HEK293 (cell line): Measurements from ENCODE around the gene CSMD2.

Experiments used
- CTCF ChIA-PET: fragments of 350-600 bp; formaldehyde crosslinking; extraction: SDS; loops from one replicate; lab custom pipeline; 2021; ENCODE audit warnings: antibody characterized with exemption; lab: Yijun Ruan, JAX
- POLR2A ChIA-PET: fragments of 300-600 bp; formaldehyde crosslinking; extraction: SDS; loops from one replicate; lab custom pipeline; 2020; ENCODE audit warnings: antibody characterized with exemption, inconsistent platforms; lab: Yijun Ruan, JAX
- H3K27ac ChIP-seq: fragments of 200-500 bp; sonication (Bioruptor generic); 2 replicates; pipeline ENCODE4 v1.5.1; 2014; ENCODE audit warnings: low read depth, low read length, control low read depth, inconsistent platforms; ENCODE audit errors: extremely low read depth
- H3K36me3 ChIP-seq, 2 experiments: fragments of 200-500 bp in 1 of 2; sonication (Bioruptor generic) in 1 of 2; 1 replicate in 1 of 2; 2 replicates in 1 of 2; pipeline ENCODE4 v1.5.1; 2014 to 2017; ENCODE audit warnings: inconsistent platforms in 2 of 2, low read length in 2 of 2; ENCODE audit not compliant: control insufficient read depth in 2 of 2, insufficient read depth in 1 of 2
- H3K4me1 ChIP-seq: fragments of 200-500 bp; sonication (Bioruptor generic); 2 replicates; pipeline ENCODE4 v1.5.1; 2014; ENCODE audit warnings: mild to moderate bottlenecking, low read length, inconsistent platforms; ENCODE audit not compliant: control insufficient read depth, insufficient read depth
- H3K4me3 ChIP-seq: 2 replicates; pipeline ENCODE4 v1.5.1; 2011; ENCODE audit warnings: low read depth, mild to moderate bottlenecking, control low read depth, low read length, moderate library complexity
- H3K9me3 ChIP-seq: fragments of 200-500 bp; sonication (Bioruptor generic); 2 replicates; pipeline ENCODE4 v1.5.1; 2014; ENCODE audit warnings: low read depth, low read length, inconsistent platforms; ENCODE audit not compliant: control insufficient read depth, insufficient read depth
- KLF9 ChIP-seq: fragments of 450-650 bp; formaldehyde crosslinking; IDR thresholded peaks from 2 replicates; pipeline ENCODE4 v1.5.1; 2016; ENCODE audit warnings: missing biosample characterization, missing genetic modification characterization, low read depth
- WT1 ChIP-seq: fragments of 450-650 bp; formaldehyde crosslinking; IDR thresholded peaks from 2 replicates; pipeline ENCODE4 v1.5.1; 2016; ENCODE audit warnings: missing biosample characterization, missing genetic modification characterization
- ZNF112 ChIP-seq: fragments of 450-650 bp; formaldehyde crosslinking; IDR thresholded peaks from 2 replicates; pipeline ENCODE4 v1.5.0; 2017; ENCODE audit warnings: missing biosample characterization, missing genetic modification characterization
- ZNF248 ChIP-seq: fragments of 450-650 bp; formaldehyde crosslinking; IDR thresholded peaks from 2 replicates; pipeline ENCODE4 v1.5.1; 2017; ENCODE audit warnings: missing biosample characterization, missing genetic modification characterization
- ZNF292 ChIP-seq: fragments of 450-650 bp; formaldehyde crosslinking; IDR thresholded peaks from 2 replicates; pipeline ENCODE4 v1.5.1; 2016; ENCODE audit warnings: low read depth, missing biosample characterization, missing genetic modification characterization, borderline replicate concordance
- ZNF423 ChIP-seq: fragments of 450-650 bp; formaldehyde crosslinking; IDR thresholded peaks from 2 replicates; pipeline ENCODE4 v1.5.1; 2016; ENCODE audit warnings: missing biosample characterization, missing genetic modification characterization
- ZNF433 ChIP-seq: fragments of 450-650 bp; formaldehyde crosslinking; IDR thresholded peaks from 2 replicates; pipeline ENCODE4 v1.5.1; 2016; ENCODE audit warnings: missing biosample characterization, missing genetic modification characterization, low read depth
- ZNF501 ChIP-seq: fragments of 450-650 bp; formaldehyde crosslinking; IDR thresholded peaks from 2 replicates; pipeline ENCODE4 v1.5.1; 2016; ENCODE audit warnings: missing biosample characterization, missing genetic modification characterization
- ZNF514 ChIP-seq: fragments of 450-650 bp; formaldehyde crosslinking; IDR thresholded peaks from 2 replicates; pipeline ENCODE4 v1.5.1; 2016; ENCODE audit warnings: missing biosample characterization, missing genetic modification characterization
- ZNF623 ChIP-seq: fragments of 450-650 bp; formaldehyde crosslinking; IDR thresholded peaks from 2 replicates; pipeline ENCODE4 v1.5.1; 2016; ENCODE audit warnings: missing biosample characterization, missing genetic modification characterization
- ZNF658 ChIP-seq: fragments of 450-650 bp; formaldehyde crosslinking; IDR thresholded peaks from 2 replicates; pipeline ENCODE4; 2016; ENCODE audit warnings: missing biosample characterization, missing genetic modification characterization
- ZNF701 ChIP-seq: fragments of 450-650 bp; formaldehyde crosslinking; IDR thresholded peaks from 2 replicates; pipeline ENCODE4 v1.5.1; 2016; ENCODE audit warnings: missing biosample characterization, missing genetic modification characterization
- ZXDB ChIP-seq: fragments of 450-650 bp; formaldehyde crosslinking; IDR thresholded peaks from 2 replicates; pipeline ENCODE4 v1.5.1; 2016; ENCODE audit warnings: missing biosample characterization, missing genetic modification characterization
- TF ChIP-seq, protein P1 (sequence below): fragments of 450-650 bp; formaldehyde crosslinking; IDR thresholded peaks from 2 replicates; pipeline ENCODE4 v1.5.1; 2016; ENCODE audit warnings: missing biosample characterization, missing genetic modification characterization, borderline replicate concordance
- TF ChIP-seq, protein P2 (sequence below): fragments of 450-650 bp; formaldehyde crosslinking; IDR thresholded peaks from 2 replicates; pipeline ENCODE4 v1.5.1; 2016; ENCODE audit warnings: missing biosample characterization, missing genetic modification characterization, low read depth
- TF ChIP-seq, protein P3 (sequence below): fragments of 450-650 bp; formaldehyde crosslinking; IDR thresholded peaks from 2 replicates; pipeline ENCODE4 v1.5.1; 2016; ENCODE audit warnings: missing biosample characterization, missing genetic modification characterization
- TF ChIP-seq, protein P4 (sequence below): fragments of 450-650 bp; formaldehyde crosslinking; conservative IDR thresholded peaks from 2 replicates; pipeline ENCODE4 v1.5.1; 2016; ENCODE audit warnings: low read depth, missing biosample characterization, missing genetic modification characterization

The CSMD2 gene

DNA sequence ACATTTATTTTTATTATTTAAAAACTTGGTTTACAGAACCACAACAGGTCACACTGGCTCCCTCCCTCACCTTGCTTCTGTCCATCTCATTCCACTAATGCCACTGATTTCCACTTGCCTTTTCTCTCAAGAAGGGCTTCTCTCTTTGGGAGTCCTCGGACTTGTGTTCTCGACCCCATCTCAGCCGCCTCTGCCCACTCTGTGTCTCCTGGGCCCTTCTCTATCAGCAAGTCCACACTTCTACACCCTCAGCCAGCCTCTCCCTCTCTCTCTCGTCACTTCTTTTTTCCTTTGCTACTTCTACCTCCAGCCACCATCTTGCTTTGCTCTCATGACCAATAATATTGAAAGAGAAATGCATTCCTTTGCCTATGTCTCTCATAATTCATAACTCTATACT lies 171.7 kb downstream of the CSMD2 start (continued):
- TF ChIP-seq, protein P1, sequence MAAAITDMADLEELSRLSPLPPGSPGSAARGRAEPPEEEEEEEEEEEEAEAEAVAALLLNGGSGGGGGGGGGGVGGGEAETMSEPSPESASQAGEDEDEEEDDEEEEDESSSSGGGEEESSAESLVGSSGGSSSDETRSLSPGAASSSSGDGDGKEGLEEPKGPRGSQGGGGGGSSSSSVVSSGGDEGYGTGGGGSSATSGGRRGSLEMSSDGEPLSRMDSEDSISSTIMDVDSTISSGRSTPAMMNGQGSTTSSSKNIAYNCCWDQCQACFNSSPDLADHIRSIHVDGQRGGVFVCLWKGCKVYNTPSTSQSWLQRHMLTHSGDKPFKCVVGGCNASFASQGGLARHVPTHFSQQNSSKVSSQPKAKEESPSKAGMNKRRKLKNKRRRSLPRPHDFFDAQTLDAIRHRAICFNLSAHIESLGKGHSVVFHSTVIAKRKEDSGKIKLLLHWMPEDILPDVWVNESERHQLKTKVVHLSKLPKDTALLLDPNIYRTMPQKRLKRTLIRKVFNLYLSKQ (tag by site-specific recombination) = no peak
- TF ChIP-seq ZNF433 (tag by site-specific recombination) = no peak
- TF ChIP-seq, protein P2, sequence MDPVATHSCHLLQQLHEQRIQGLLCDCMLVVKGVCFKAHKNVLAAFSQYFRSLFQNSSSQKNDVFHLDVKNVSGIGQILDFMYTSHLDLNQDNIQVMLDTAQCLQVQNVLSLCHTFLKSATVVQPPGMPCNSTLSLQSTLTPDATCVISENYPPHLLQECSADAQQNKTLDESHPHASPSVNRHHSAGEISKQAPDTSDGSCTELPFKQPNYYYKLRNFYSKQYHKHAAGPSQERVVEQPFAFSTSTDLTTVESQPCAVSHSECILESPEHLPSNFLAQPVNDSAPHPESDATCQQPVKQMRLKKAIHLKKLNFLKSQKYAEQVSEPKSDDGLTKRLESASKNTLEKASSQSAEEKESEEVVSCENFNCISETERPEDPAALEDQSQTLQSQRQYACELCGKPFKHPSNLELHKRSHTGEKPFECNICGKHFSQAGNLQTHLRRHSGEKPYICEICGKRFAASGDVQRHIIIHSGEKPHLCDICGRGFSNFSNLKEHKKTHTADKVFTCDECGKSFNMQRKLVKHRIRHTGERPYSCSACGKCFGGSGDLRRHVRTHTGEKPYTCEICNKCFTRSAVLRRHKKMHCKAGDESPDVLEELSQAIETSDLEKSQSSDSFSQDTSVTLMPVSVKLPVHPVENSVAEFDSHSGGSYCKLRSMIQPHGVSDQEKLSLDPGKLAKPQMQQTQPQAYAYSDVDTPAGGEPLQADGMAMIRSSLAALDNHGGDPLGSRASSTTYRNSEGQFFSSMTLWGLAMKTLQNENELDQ (tag by site-specific recombination) = no peak

DNA sequence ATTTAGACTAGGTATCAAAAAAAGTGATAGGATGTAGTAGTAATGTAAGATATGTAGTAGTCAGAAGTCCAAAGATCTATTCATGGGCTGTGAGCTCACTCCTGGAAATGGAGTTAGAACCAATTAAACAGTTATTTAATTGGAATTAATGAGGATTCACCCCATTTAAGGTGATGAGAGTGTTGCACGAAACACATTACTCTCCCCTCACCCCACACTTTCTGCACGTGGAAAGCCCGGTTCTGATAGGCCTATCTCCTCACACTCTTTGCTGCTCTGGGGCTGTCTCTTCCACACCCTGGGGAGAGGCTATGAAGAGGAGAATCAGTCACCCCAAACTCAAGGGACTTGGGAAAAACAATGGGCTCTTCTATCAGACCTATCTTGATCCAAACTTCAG lies 174.7 kb downstream of the CSMD2 start:
- H3K4me1 ChIP-seq = no peaks in the 10 kb centered on the region
- no peaks in the 10 kb centered on the region for H3K9me3 ChIP-seq
- H3K27ac ChIP-seq = no peak overlapping the region
- POLR2A ChIA-PET = no interaction called here
- H3K4me3 ChIP-seq = no peak overlapping the region
- TF ChIP-seq, protein P3, sequence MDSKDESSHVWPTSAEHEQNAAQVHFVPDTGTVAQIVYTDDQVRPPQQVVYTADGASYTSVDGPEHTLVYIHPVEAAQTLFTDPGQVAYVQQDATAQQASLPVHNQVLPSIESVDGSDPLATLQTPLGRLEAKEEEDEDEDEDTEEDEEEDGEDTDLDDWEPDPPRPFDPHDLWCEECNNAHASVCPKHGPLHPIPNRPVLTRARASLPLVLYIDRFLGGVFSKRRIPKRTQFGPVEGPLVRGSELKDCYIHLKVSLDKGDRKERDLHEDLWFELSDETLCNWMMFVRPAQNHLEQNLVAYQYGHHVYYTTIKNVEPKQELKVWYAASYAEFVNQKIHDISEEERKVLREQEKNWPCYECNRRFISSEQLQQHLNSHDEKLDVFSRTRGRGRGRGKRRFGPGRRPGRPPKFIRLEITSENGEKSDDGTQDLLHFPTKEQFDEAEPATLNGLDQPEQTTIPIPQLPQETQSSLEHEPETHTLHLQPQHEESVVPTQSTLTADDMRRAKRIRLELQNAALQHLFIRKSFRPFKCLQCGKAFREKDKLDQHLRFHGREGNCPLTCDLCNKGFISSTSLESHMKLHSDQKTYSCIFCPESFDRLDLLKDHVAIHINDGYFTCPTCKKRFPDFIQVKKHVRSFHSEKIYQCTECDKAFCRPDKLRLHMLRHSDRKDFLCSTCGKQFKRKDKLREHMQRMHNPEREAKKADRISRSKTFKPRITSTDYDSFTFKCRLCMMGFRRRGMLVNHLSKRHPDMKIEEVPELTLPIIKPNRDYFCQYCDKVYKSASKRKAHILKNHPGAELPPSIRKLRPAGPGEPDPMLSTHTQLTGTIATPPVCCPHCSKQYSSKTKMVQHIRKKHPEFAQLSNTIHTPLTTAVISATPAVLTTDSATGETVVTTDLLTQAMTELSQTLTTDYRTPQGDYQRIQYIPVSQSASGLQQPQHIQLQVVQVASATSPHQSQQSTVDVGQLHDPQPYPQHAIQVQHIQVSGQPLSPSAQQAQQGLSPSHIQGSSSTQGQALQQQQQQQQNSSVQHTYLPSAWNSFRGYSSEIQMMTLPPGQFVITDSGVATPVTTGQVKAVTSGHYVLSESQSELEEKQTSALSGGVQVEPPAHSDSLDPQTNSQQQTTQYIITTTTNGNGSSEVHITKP (tag by site-specific recombination) = no peak
- no peak for TF ChIP-seq ZXDB (tag by site-specific recombination)
- no peak for TF ChIP-seq ZNF423 (tag by site-specific recombination)
- CTCF ChIA-PET = no interaction called here
- H3K36me3 ChIP-seq = no peaks in the 10 kb centered on the region

DNA sequence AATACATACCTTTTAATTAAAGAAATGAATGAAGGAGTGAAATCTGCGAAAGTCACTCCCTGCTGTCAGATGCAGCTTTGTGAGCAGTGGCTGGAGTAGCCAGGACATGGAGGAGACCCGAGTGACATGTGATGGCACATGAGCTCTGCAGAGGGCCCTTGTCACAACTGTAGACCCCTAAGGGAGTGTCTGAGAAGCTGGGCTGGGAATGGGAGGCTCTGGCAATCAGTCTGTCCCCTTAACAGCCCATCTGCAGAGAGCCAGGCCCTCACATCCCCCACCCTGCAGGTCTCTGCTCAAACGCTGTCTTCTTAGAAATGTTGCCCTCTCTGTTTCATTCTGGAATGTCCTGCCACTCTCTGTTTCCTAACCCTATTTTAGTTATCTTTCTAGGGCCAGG lies 176.9 kb downstream of the CSMD2 start:
- no peaks in the 10 kb centered on the region for H3K36me3 ChIP-seq
- CTCF ChIA-PET = interaction anchor here (0.6 to 1.5 kb wide), 2 partner anchors 25 to 688 kb away, joined by 3 to 6 read pairs; no protein-coding TSS in a partner anchor
- no peaks in the 10 kb centered on the region for H3K9me3 ChIP-seq
- no peak overlapping the region for H3K4me3 ChIP-seq
- TF ChIP-seq KLF9 (no peak), ZNF112 (no peak), ZNF292 (tag by site-specific recombination) (no peak)
- H3K27ac ChIP-seq = no peak overlapping the region
- POLR2A ChIA-PET = interaction anchor here (0.6 kb wide), 1 partner anchor 420 kb away, joined by 6 read pairs; no protein-coding TSS in a partner anchor
- H3K4me1 ChIP-seq = no peaks in the 10 kb centered on the region

DNA sequence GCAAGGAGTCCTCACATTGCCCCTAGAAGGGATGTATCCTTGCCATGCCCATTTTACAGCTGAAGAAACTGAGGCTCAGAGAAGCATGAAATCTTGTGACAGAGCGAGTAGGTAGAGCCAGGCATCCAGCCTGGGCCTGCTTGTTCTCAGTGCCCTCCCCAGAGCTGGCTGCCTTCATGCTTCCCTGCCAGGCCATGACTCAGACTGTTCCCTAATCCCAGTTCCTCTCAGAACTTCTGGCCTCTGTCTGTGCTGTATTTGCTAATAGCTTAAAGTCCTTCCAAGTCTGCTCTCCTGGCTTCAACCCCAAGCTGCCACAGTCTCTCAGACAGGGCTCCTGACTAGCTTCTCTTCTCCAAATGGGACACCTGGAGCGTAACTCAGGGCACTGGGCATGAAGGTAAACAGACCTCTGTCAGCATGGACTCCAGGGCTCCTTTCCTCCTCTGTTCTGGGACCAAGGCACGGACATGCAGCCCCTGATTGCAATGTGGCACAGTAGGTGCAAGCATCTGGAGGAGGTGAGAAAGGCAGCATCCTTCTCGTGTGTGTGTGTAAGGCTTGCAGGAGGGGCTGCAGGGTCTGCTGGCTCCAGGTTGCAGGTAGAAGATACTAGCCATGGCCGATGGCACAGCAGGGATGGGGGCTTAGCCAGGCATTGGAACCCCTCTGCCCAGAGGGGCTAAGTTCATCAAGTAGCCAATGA lies 178.5 kb downstream of the CSMD2 start:
- CTCF ChIA-PET = interaction anchor here (0.5 kb wide), 1 partner anchor 353 kb away, joined by 3 read pairs; no protein-coding TSS in a partner anchor
- H3K27ac ChIP-seq = no peak overlapping the region
- no peak overlapping the region for H3K4me3 ChIP-seq
- H3K36me3 ChIP-seq = no peaks in the 10 kb centered on the region
- no peaks in the 10 kb centered on the region for H3K9me3 ChIP-seq
- no peaks in the 10 kb centered on the region for H3K4me1 ChIP-seq
- POLR2A ChIA-PET = no interaction called here
- no peak for TF ChIP-seq ZNF501 (tag by site-specific recombination)
- no peak for TF ChIP-seq ZNF248
- TF ChIP-seq WT1 (tag by site-specific recombination) = no peak
- TF ChIP-seq, protein P4, sequence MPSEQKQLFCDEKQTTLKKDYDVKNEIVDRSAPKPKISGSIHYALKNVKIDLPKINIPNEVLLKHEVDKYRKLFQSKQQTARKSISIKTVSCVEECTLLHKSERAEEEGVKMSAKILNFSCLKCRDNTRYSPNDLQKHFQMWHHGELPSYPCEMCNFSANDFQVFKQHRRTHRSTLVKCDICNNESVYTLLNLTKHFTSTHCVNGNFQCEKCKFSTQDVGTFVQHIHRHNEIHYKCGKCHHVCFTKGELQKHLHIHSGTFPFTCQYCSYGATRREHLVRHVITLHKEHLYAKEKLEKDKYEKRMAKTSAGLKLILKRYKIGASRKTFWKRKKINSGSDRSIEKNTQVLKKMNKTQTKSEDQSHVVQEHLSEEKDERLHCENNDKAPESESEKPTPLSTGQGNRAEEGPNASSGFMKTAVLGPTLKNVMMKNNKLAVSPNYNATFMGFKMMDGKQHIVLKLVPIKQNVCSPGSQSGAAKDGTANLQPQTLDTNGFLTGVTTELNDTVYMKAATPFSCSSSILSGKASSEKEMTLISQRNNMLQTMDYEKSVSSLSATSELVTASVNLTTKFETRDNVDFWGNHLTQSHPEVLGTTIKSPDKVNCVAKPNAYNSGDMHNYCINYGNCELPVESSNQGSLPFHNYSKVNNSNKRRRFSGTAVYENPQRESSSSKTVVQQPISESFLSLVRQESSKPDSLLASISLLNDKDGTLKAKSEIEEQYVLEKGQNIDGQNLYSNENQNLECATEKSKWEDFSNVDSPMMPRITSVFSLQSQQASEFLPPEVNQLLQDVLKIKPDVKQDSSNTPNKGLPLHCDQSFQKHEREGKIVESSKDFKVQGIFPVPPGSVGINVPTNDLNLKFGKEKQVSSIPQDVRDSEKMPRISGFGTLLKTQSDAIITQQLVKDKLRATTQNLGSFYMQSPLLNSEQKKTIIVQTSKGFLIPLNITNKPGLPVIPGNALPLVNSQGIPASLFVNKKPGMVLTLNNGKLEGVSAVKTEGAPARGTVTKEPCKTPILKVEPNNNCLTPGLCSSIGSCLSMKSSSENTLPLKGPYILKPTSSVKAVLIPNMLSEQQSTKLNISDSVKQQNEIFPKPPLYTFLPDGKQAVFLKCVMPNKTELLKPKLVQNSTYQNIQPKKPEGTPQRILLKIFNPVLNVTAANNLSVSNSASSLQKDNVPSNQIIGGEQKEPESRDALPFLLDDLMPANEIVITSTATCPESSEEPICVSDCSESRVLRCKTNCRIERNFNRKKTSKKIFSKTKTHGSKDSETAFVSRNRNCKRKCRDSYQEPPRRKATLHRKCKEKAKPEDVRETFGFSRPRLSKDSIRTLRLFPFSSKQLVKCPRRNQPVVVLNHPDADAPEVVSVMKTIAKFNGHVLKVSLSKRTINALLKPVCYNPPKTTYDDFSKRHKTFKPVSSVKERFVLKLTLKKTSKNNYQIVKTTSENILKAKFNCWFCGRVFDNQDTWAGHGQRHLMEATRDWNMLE (tag by site-specific recombination) = no peak
- no peak for TF ChIP-seq ZNF701
- no peak for TF ChIP-seq ZNF623 (tag by site-specific recombination)
- no peak for TF ChIP-seq ZNF514 (tag by site-specific recombination)
- TF ChIP-seq ZNF658 (tag by site-specific recombination) = no peak
